ENCODE data around the gene UBALD1. TPM values are rescaled to one million over a fixed set of nuclear protein-coding genes. Genes with fewer than 3 reads are reported as not detected.
"Not testable (repeated sequence)": the region's sequence is repeated elsewhere in the genome, so short reads cannot be mapped to it uniquely, and the experiment has no call there.

UBALD1 gene
- total RNA-seq = 10 to 100 TPM; 19.6 to 20.0 TPM
- long read RNA-seq, partial matches to known transcripts = 0 of 1 reads
- long read RNA-seq, other reads (novel, unspliced or antisense) = 0 of 1 reads

GRCh38 chr16:4614571-4615383 is at the start of gene UBALD1:
Gene UBALD1 (minus strand): TSS chr16:4614888. CDS start chr16:4614797, 91 bp downstream.
- peak; percentile 91 for DNase-seq
- ATAC-seq = peak; percentile 68 to 78
- intact Hi-C loops (cut with DNase I) = no loop called here

- ATAC-seq (peak; percentile 21 to 24), DNase-seq (peak; percentile 51)
- intact Hi-C loops (cut with DNase I) = no loop called here
Observed at GRCh38 chr16:4663777-4664465, 49.2 kb upstream of the UBALD1 start.

DNA sequence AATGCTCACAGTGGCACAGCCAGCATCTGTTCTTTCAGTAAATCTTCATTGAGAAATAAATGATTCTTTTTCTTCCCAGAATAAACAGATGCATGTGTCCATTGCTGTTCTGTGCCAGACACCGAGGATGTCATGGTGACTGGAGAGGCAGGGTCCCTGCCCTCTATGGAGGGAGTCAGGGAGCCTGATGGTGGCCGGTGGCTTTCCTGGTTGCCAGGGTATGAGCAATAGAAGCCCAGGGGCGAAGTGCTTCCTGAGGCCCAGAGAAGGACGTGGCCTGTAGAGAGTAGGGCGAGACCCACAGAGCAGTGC is 48.7 kb upstream of the UBALD1 start:
- DNase-seq (no peak), ATAC-seq (no peak)
- intact Hi-C loops (cut with DNase I) = no loop called here

DNA sequence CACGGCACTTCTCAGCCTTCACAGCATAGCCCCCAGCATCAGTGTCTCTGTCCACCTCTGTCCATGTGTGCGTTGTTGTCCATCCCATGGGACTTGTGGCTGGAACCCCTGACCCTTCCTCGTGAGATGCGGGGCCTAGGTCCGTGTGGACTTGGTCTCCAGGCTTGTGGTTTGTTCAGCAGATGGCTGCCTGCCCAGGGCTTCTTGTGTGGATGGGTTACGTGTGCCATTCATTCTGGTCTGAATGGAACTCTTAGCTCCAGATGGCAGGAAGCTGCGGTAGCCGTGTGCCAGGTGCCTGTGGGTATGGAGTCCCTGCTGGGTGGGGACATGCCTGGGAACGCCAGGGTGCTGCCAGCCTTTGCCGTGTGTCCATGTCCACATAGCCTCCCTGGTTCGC is 47.0 kb upstream of the UBALD1 start:
- DNase-seq = no peak
- ATAC-seq = no peak
- intact Hi-C loops (cut with DNase I) = no loop called here

DNA sequence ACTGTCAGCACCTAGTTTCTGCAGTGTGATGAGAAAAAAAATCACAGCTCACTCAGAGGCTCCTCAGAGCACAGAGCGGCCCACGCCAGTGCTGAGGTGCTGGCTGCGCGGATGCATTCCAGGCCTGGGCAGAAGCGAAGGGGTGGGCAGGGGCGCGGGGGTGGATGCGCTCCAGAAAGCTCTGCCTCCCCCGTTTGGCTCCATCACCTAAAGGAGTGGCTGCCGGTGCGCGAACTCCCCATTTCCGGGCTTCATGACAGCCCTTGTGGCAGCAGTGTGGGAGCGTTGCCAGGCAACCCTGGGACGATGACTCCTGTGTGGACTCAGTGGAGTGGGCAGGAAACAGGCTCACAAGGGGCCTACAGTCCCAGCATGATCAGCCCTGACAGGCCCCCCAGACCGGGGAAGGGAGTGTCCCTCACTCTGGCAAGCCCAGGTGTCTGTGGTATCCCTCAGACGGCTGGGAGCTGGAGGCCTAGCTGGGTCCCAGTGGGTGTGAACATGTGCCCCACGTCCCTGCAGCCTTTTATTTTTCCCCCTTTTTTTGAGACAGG is 45.8 kb upstream of the UBALD1 start:
- intact Hi-C loops (cut with DNase I) = no loop called here
- DNase-seq (peak; percentile 74), ATAC-seq (peak; percentile 52 to 62)

DNA sequence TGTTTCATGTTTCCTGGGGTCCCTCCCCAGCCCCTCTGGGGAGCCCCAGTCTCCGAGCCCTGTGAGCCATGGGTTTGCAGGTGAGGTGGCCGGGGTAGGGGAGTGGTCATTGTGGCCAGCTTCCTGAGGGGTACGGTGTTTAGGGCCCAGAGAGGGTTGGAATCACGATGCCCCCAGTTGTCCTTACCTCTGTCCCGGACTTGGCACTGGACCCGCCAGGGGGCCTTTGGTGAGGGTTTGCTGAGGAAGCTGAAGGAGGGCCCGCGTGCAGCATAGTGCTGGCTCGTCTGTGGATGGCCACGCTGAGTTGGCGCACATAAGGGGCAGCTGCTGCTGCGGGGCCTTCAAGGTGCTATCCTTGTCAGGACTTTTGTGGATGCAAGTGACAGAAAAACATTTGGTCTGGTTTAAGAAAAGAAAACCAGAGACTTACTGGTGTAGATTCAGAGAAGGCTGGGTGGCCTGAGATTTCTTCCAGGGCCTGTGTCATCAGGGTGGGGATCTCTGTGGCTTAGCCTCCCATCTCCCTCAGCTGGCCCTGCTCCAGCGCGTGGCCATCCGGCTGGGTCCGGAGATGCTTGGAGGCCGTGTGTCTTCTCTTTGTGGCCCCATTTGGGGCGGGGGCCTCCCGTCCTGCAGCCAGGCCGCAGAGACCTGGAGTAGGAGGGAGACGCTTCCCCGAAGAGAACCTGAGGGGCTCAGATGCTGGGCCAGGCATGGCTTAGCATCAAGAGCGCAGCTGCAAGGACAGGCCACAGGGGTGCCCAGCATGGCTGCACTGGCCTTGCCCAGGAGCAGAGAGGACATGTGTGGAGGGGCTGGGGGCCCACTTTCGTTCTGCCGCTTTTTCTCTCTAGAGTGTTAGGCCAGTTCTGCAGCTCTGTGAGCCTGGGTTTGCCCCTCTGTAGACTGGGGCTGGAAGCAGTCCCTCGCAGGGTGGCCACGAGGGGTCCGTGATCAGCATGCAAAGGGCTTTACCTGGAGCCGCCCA is 45.0 kb upstream of the UBALD1 start:
- DNase-seq (no peak), ATAC-seq (no peak)
- intact Hi-C loops (cut with DNase I) = no loop called here

- no peak for ATAC-seq
- intact Hi-C loops (cut with DNase I) = no loop called here
- DNase-seq = no peak
Observed at GRCh38 chr16:4656695-4657686, 42.3 kb upstream of the UBALD1 start.

DNA sequence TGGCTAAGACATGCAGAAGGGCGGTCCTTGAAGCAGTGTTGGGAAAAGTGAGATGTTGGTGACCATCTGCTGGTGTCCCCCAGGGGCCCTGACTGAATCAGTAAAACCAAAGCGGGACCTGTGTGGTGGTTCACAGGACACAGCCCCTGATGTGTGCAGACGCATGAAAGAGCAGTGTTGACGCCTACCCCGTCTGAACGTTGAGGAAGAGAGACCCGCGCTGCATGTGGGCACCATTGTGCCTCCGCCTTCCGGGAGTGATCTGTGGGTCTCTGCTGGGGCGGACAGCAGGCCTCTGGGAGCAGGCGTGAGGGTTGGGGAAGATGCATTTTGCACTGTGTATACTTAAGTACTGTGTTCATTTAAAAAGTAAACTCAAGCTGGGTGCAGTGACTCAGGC is 41.5 kb upstream of the UBALD1 start:
- DNase-seq (no peak), ATAC-seq (no peak)
- intact Hi-C loops (cut with DNase I) = no loop called here

DNA sequence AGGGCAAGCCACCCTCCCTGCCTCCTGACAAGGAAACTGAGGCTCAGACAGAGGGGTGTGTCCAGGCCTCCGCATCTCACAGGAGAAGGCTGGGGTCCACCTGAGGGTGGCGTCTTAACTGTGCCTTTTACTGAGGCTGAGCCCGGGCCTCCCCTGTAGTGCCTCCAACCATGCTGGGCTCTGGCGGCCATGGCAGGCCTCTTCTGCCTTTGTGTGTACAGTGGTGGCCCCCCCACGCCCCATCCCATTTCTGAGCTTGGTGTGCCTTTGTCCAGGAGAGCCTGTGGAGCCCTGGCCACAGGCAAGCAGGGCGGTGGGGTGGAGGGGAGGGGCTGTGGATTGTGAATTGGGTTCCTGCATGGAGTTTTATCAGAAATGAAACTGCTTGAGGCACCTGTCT is 41.1 kb upstream of the UBALD1 start:
- ATAC-seq (no peak), DNase-seq (no peak)
- intact Hi-C loops (cut with DNase I) = no loop called here

- DNase-seq = no peak
- intact Hi-C loops (cut with DNase I) = no loop called here
Observed at GRCh38 chr16:4654964-4655590, 40.4 kb upstream of the UBALD1 start.

GRCh38 chr16:4654011-4654963 is 39.6 kb upstream of the UBALD1 start:
- ATAC-seq (no peak), DNase-seq (no peak)
- intact Hi-C loops (cut with DNase I) = no loop called here

More at GRCh38 chr16:4654964-4655590, 40.4 kb upstream of the UBALD1 start:
- no peak for ATAC-seq

DNA sequence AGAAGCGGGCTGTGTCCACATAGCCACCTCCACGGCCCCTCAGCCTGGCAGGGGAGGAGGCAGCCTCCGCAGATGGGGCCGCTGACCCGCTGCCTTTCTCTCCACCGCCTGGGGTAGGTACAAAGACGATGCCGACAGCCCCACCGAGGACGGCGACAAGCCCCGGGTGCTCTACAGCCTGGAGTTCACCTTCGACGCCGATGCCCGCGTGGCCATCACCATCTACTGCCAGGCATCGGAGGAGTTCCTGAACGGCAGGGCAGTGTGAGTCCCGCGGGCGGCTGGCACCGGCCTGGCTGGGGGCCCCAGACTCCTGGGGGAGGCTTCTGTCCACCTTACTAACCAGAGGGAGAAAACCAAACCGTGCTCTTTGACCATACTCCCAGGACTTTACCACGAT is 37.9 kb upstream of the UBALD1 start:
- DNase-seq (no peak), ATAC-seq (no peak)
- intact Hi-C loops (cut with DNase I) = no loop called here

DNA sequence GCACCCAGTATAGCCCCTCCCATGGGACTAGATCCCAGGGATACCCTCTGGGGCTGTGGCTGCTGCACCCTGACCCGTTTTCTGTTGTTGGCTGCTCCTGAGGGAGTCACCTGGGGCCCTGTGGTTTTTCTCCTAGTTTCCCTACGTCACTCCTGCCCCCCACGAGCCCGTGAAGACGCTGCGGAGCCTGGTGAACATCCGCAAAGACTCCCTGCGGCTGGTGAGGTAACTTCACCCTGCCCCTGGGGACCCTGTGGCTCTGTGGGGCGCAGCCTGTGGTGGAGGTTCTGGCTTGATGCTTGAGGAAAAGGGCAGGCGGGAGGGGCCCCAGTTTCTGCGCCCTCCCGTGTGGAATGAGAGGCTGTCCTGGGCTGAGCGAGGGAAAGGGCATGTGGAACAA is 37.1 kb upstream of the UBALD1 start:
- DNase-seq (no peak), ATAC-seq (no peak)
- intact Hi-C loops (cut with DNase I) = no loop called here

- DNase-seq (peak; percentile 54), ATAC-seq (peak; percentile 38 to 41)
- intact Hi-C loops (cut with DNase I) = not testable (repeated sequence)
Observed at GRCh38 chr16:4650443-4651074, 35.9 kb upstream of the UBALD1 start.

- DNase-seq (no peak), ATAC-seq (no peak)
- intact Hi-C loops (cut with DNase I) = no loop called here
Observed at GRCh38 chr16:4649744-4650442, 35.2 kb upstream of the UBALD1 start.

All from left cardiac atrium (tissue), 4 donors.